DND-41 (cell line): ENCODE measurements around the gene TBCA.

Experiments
- ATAC-seq: fragments of 200-7000 bp; cut with Tn5 transposase; 3 replicates; pipeline ENCODE4 v1.9.1; 2021; ENCODE audit warnings: low read depth; ENCODE audit not compliant: insufficient read depth
- DNase-seq: peaks from one replicate; pipeline ENCODE4 v3.0.0-alpha.2; 2020
- H2AFZ ChIP-seq: 2 replicates; pipeline ENCODE4 v1.6.0; 2012; ENCODE audit warnings: low read depth, low read length
- H3K27ac ChIP-seq: 2 replicates; pipeline ENCODE4 v1.5.1; 2012; ENCODE audit warnings: low read length, inconsistent platforms
- H3K27me3 ChIP-seq: fragments of 200-600 bp; sonication (generic); 2 replicates; pipeline ENCODE4 v1.6.0; 2012; ENCODE audit warnings: low read length, mild to moderate bottlenecking, inconsistent platforms; ENCODE audit not compliant: insufficient read depth, poor library complexity
- H3K36me3 ChIP-seq: 2 replicates; pipeline ENCODE4 v1.5.1; 2012; ENCODE audit warnings: low read length, inconsistent platforms; ENCODE audit not compliant: insufficient read depth
- H3K4me1 ChIP-seq: 2 replicates; pipeline ENCODE4 v1.5.1; 2012; ENCODE audit warnings: mild to moderate bottlenecking, low read length; ENCODE audit not compliant: insufficient read depth
- H3K4me2 ChIP-seq: 2 replicates; pipeline ENCODE4 v1.6.0; 2012; ENCODE audit warnings: mild to moderate bottlenecking, moderate library complexity, low read length, inconsistent platforms; ENCODE audit not compliant: insufficient read depth
- H3K4me3 ChIP-seq, 2 experiments: fragments of 200-600 bp in 1 of 2; shearing (Covaris generic) in 1 of 2; 2 replicates each; pipeline ENCODE4 v1.5.1; 2012 to 2016; ENCODE audit warnings: inconsistent platforms in 2 of 2, low read length in 2 of 2, mild to moderate bottlenecking in 2 of 2, low read depth in 1 of 2, moderate library complexity in 1 of 2
- H3K79me2 ChIP-seq: 2 replicates; pipeline ENCODE4 v1.6.0; 2012; ENCODE audit warnings: low read length, inconsistent platforms; ENCODE audit not compliant: insufficient read depth
- H3K9ac ChIP-seq: 2 replicates; pipeline ENCODE4 v1.6.0; 2012; ENCODE audit warnings: low read depth, mild to moderate bottlenecking, inconsistent platforms, low read length, moderate library complexity
- H3K9me3 ChIP-seq: 2 replicates; pipeline ENCODE4 v1.5.1; 2012; ENCODE audit warnings: low read length, moderate library complexity, mild to moderate bottlenecking, inconsistent platforms; ENCODE audit not compliant: insufficient read depth, severe bottlenecking
- H4K20me1 ChIP-seq: 2 replicates; pipeline ENCODE4 v1.6.0; 2012; ENCODE audit warnings: low read length; ENCODE audit not compliant: insufficient read depth
- EZH2 ChIP-seq: IDR thresholded peaks from 3 replicates; pipeline ENCODE4 v1.6.1; 2012; ENCODE audit warnings: borderline replicate concordance, low read depth, mild to moderate bottlenecking, moderate library complexity, low read length, inconsistent platforms; ENCODE audit not compliant: severe bottlenecking
- TF ChIP-seq, protein P1 (sequence below): IDR thresholded peaks from 2 replicates; pipeline ENCODE4 v1.5.1; 2012; ENCODE audit warnings: borderline replicate concordance, low read length, moderate library complexity, mild to moderate bottlenecking; ENCODE audit not compliant: poor library complexity, severe bottlenecking; ENCODE audit errors: extremely low read depth

The TBCA gene

DNA sequence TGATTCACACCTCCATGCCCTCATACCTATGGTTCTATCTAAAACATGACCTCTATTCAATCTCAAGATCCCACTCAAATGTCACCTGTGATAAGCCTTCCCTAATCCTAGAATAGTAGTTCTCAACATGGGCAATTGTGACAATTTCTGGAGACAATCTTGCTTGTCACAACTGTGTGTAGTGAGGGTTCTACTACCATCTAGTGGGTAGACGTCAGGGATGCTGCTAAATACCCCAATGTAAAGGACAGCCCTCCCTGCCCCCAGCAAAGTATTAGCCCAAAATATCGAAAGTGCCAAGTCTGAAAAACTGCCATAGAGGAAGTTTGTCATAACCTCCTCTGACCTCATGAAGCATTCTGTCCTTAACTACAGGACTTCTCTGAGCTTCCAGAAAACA is 32.0 kb downstream of the TBCA start:
- Histone ChIP-seq H4K20me1 (peaks cover 61% of the 10 kb centered on the region), H3K4me3 (no peak overlapping the region), H3K4me2 (no peak overlapping the region), H3K4me1 (no peaks in the 10 kb centered on the region), H3K27ac (no peak overlapping the region), H2AFZ (no peak overlapping the region), H3K27me3 (no peaks in the 10 kb centered on the region), H3K79me2 (peaks cover 100% of the 10 kb centered on the region), H3K36me3 (peaks cover 8% of the 10 kb centered on the region; the same call in 1 of the 2 replicates), H3K9ac (no peak overlapping the region), H3K9me3 (no peaks in the 10 kb centered on the region)
- ATAC-seq, result no peak
- no peak for DNase-seq
- TF ChIP-seq, protein P1, sequence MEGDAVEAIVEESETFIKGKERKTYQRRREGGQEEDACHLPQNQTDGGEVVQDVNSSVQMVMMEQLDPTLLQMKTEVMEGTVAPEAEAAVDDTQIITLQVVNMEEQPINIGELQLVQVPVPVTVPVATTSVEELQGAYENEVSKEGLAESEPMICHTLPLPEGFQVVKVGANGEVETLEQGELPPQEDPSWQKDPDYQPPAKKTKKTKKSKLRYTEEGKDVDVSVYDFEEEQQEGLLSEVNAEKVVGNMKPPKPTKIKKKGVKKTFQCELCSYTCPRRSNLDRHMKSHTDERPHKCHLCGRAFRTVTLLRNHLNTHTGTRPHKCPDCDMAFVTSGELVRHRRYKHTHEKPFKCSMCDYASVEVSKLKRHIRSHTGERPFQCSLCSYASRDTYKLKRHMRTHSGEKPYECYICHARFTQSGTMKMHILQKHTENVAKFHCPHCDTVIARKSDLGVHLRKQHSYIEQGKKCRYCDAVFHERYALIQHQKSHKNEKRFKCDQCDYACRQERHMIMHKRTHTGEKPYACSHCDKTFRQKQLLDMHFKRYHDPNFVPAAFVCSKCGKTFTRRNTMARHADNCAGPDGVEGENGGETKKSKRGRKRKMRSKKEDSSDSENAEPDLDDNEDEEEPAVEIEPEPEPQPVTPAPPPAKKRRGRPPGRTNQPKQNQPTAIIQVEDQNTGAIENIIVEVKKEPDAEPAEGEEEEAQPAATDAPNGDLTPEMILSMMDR, result no peak
- TF ChIP-seq EZH2, result no peak

DNA sequence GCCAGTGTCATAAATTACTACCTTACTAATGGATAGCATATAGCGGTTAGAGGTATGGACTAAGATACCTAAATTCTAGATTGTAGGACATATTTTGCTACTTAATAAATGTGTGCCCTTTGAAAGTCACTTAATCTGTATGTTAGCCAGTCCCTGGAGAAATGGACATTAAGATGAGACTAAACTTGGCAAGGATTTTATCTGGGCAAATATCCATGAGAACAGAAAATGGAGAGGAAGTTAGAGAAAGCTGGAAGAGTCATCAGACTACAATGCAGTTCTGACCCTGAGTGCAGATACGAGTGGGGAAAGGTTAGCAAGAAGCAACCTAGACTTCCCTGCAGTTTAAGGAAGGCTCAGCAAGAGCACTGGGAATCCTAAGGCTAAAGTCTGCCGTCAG is 33.0 kb downstream of the TBCA start:
- H3K4me3 ChIP-seq, result no peak overlapping the region
- no peak overlapping the region for H3K27ac ChIP-seq
- peaks cover 61% of the 10 kb centered on the region for H4K20me1 ChIP-seq
- H3K79me2 ChIP-seq, result peaks cover 100% of the 10 kb centered on the region
- TF ChIP-seq, protein P1, result no peak
- TF ChIP-seq EZH2, result no peak
- no peaks in the 10 kb centered on the region for H3K4me1 ChIP-seq
- no peaks in the 10 kb centered on the region for H3K27me3 ChIP-seq
- peaks cover 9% of the 10 kb centered on the region; the same call in 1 of the 2 replicates for H3K36me3 ChIP-seq
- H3K4me2 ChIP-seq, result no peak overlapping the region
- H2AFZ ChIP-seq, result no peak overlapping the region
- no peak overlapping the region for H3K9ac ChIP-seq
- no peaks in the 10 kb centered on the region for H3K9me3 ChIP-seq
- no peak for DNase-seq
- ATAC-seq, result no peak

DNA sequence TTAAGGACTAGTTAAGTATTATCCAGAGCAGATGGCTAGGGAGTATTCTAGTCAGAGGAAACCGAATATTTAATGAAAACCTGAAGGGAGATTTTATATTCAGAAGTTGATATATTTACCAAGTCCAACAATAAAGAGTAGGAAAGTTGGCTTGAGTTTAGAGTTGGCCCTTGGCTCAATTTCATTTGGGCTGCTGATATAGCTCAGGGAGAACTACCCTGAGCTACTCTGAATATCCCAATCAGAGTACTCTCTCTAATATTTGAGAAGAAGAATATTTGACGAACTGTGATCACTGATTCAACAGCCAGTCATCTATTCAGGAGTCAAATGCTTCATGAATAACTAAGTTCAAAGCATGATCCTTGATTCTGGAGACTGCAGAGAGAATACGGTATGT is 34.5 kb downstream of the TBCA start:
- Histone ChIP-seq H3K4me3 (no peak overlapping the region), H3K4me1 (no peaks in the 10 kb centered on the region), H3K9ac (no peak overlapping the region), H2AFZ (no peak overlapping the region), H3K4me2 (no peak overlapping the region), H3K79me2 (peaks cover 100% of the 10 kb centered on the region), H3K9me3 (no peaks in the 10 kb centered on the region), H3K36me3 (peaks cover 13% of the 10 kb centered on the region; the same call in 1 of the 2 replicates), H3K27me3 (no peaks in the 10 kb centered on the region), H3K27ac (no peak overlapping the region), H4K20me1 (peaks cover 68% of the 10 kb centered on the region)
- DNase-seq, result no peak
- ATAC-seq, result no peak
- TF ChIP-seq EZH2, result no peak
- TF ChIP-seq, protein P1, result no peak

DNA sequence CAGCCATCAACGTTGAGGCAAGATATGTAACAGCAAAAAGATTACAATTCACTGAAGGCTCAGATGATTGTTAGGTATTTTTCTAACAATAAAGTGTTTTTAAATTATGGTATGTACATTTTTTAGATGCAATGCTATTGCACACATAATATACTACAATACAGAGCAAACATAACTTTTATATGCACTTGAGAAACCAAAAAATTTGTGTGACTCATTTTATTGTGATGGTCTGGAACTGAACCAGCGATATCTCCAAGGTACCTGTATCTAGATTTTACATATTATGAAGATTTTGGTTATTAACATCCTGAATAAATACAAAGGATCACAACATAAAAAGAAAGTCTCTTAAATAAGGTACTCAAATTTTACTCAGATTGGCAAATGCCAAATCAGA is 41.3 kb downstream of the TBCA start:
- ATAC-seq, result no peak
- Histone ChIP-seq H3K9me3 (no peaks in the 10 kb centered on the region), H3K4me3 (no peak overlapping the region), H2AFZ (no peak overlapping the region), H3K27me3 (no peaks in the 10 kb centered on the region), H4K20me1 (peaks cover 56% of the 10 kb centered on the region; the same call in 1 of the 2 replicates), H3K9ac (no peak overlapping the region), H3K4me1 (no peaks in the 10 kb centered on the region), H3K27ac (no peak overlapping the region), H3K79me2 (peaks cover 100% of the 10 kb centered on the region), H3K36me3 (peaks cover 16% of the 10 kb centered on the region; the same call in 1 of the 2 replicates), H3K4me2 (no peak overlapping the region)
- TF ChIP-seq, protein P1, result no peak
- no peak for TF ChIP-seq EZH2
- no peak for DNase-seq
